Fibroblast of lung (primary cell): ENCODE results near the gene CLMN. TPM values are rescaled to one million over a fixed set of nuclear protein-coding genes. Genes with fewer than 3 reads are reported as not detected.

Source experiments
- DNase-seq, 2 donors: peaks; one replicate each; pipeline versions ENCODE4 v3.0.0 to v3.0.0-alpha.2; 2010; ENCODE audit warnings: low read depth in 2 of 2
- H2AFZ ChIP-seq: 2 replicates; pipeline ENCODE4 v1.5.1; 2012; ENCODE audit warnings: low read length, control low read depth, inconsistent platforms
- H3K27ac ChIP-seq: 2 replicates; pipeline ENCODE4 v1.5.1; 2011; ENCODE audit warnings: low read length, control low read depth; ENCODE audit not compliant: insufficient read depth
- H3K27me3 ChIP-seq: 2 replicates; pipeline ENCODE4 v1.5.1; 2011; ENCODE audit warnings: mild to moderate bottlenecking, low read length; ENCODE audit not compliant: control insufficient read depth, insufficient read depth
- H3K36me3 ChIP-seq: 2 replicates; pipeline ENCODE4 v1.5.1; 2011; ENCODE audit warnings: low read length; ENCODE audit not compliant: control insufficient read depth, insufficient read depth
- H3K4me1 ChIP-seq: 2 replicates; pipeline ENCODE4 v1.5.1; 2011; ENCODE audit warnings: low read length; ENCODE audit not compliant: control insufficient read depth, insufficient read depth; ENCODE audit errors: extremely low read depth
- H3K4me2 ChIP-seq: 2 replicates; pipeline ENCODE4 v1.5.1; 2011; ENCODE audit warnings: low read length, control low read depth; ENCODE audit not compliant: insufficient read depth; ENCODE audit errors: extremely low read depth
- H3K4me3 ChIP-seq, 4 experiments: fragments of 200-600 bp in 1 of 4; sonication (generic) in 1 of 4; replicated peaks in 1 of 4; 2 replicates each; pipeline ENCODE4 v1.5.1; 2011 to 2016; ENCODE audit warnings: low read length in 4 of 4, low read depth in 3 of 4, mild to moderate bottlenecking in 3 of 4, control low read depth in 2 of 4, inconsistent platforms in 1 of 4, mixed read lengths in 1 of 4; ENCODE audit not compliant: insufficient read depth in 1 of 4; ENCODE audit errors: control extremely low read depth in 1 of 4
- H3K79me2 ChIP-seq: 2 replicates; pipeline ENCODE4 v1.5.1; 2012; ENCODE audit warnings: mild to moderate bottlenecking, low read length, inconsistent platforms; ENCODE audit not compliant: control insufficient read depth, insufficient read depth
- H3K9ac ChIP-seq: 2 replicates; pipeline ENCODE4 v1.5.1; 2011; ENCODE audit warnings: mild to moderate bottlenecking, low read length, control low read depth; ENCODE audit not compliant: insufficient read depth
- H3K9me3 ChIP-seq: 2 replicates; pipeline ENCODE4 v1.5.1; 2012; ENCODE audit warnings: low read depth, low read length; ENCODE audit not compliant: control insufficient read depth, insufficient read depth
- H4K20me1 ChIP-seq: 2 replicates; pipeline ENCODE4 v1.5.1; 2011; ENCODE audit warnings: low read length; ENCODE audit not compliant: control insufficient read depth, insufficient read depth; ENCODE audit errors: extremely low read depth
- CTCF ChIP-seq, 2 donors: IDR thresholded peaks in 1 of 2; conservative IDR thresholded peaks in 1 of 2; 1 replicate in 1 of 2; 2 replicates in 1 of 2; pipeline ENCODE4 v1.5.1; 2011 to 2012; ENCODE audit warnings: low read length in 2 of 2, control low read depth in 1 of 2, inconsistent platforms in 1 of 2, low read depth in 1 of 2, mild to moderate bottlenecking in 1 of 2
- EZH2 ChIP-seq: IDR thresholded peaks from 2 replicates; pipeline ENCODE4 v1.5.1; 2012; ENCODE audit warnings: low read length, control low read depth, mild to moderate bottlenecking; ENCODE audit errors: missing control alignments
- polyA plus RNA-seq, 2 donors: library from polyadenylated mRNA; depleted of rRNA in 1 of 2; stranded (reverse) in 1 of 2; unstranded in 1 of 2; fragments of >200 nt; gene quantifications; 2 replicates each; pipeline ENCODE4 v1.2.1, GENCODE V29; 2011 to 2012; ENCODE audit warnings: missing spikeins in 1 of 2
- total RNA-seq: library from RNA; depleted of rRNA; stranded (reverse); fragments of >200 nt; gene quantifications from 2 replicates; pipeline ENCODE4 v1.2.1, GENCODE V29; 2014

Gene CLMN
- total and polyA plus RNA-seq, 2 donors (not counting 1 experiment from before 2014, with no cell fraction given), result 0.83 to 2.7 TPM

GRCh38 chr14:95227279-95227860 lies 92.3 kb downstream of the CLMN start:
- Histone ChIP-seq H3K4me2 (no peak overlapping the region), H3K27ac (no peak overlapping the region), H3K9ac (no peak overlapping the region), H3K79me2 (no peaks in the 10 kb centered on the region), H2AFZ (no peak overlapping the region), H4K20me1 (no peaks in the 10 kb centered on the region), H3K4me1 (peaks cover 3% of the 10 kb centered on the region), H3K9me3 (no peaks in the 10 kb centered on the region), H3K36me3 (no peaks in the 10 kb centered on the region), H3K27me3 (no peaks in the 10 kb centered on the region), H3K4me3 (no peak overlapping the region)
- DNase-seq, result peak; percentile 29 to 66
- TF ChIP-seq CTCF (conservative IDR thresholded peaks at IDR 0.05 in 1 of 2, IDR thresholded peaks at IDR 0.05 in 1 of 2; ENCODE audit: low read depth in 1 of 2, low read length in 2 of 2), result no peak
- TF ChIP-seq EZH2, result no peak

- no peak overlapping the region for H3K27ac ChIP-seq
- peaks cover 3% of the 10 kb centered on the region for H3K4me1 ChIP-seq
- no peaks in the 10 kb centered on the region for H3K27me3 ChIP-seq
- H3K4me3 ChIP-seq, result no peak overlapping the region
- no peaks in the 10 kb centered on the region for H4K20me1 ChIP-seq
- H3K9me3 ChIP-seq, result no peaks in the 10 kb centered on the region
- no peak overlapping the region for H2AFZ ChIP-seq
- no peaks in the 10 kb centered on the region for H3K79me2 ChIP-seq
- no peak for TF ChIP-seq CTCF (conservative IDR thresholded peaks at IDR 0.05 in 1 of 2, IDR thresholded peaks at IDR 0.05 in 1 of 2; ENCODE audit: low read depth in 1 of 2, low read length in 2 of 2)
- TF ChIP-seq EZH2, result no peak
- H3K9ac ChIP-seq, result no peak overlapping the region
- H3K4me2 ChIP-seq, result no peak overlapping the region
- DNase-seq, result no peak
- no peaks in the 10 kb centered on the region for H3K36me3 ChIP-seq
Observed at GRCh38 chr14:95226801-95227200, 92.9 kb downstream of the CLMN start.

GRCh38 chr14:95225251-95225887 lies 94.3 kb downstream of the CLMN start:
- Histone ChIP-seq H3K79me2 (no peaks in the 10 kb centered on the region), H3K27me3 (no peaks in the 10 kb centered on the region), H3K4me3 (no peak overlapping the region), H3K9ac (no peak overlapping the region), H3K4me2 (no peak overlapping the region), H3K9me3 (no peaks in the 10 kb centered on the region), H3K36me3 (no peaks in the 10 kb centered on the region), H3K27ac (no peak overlapping the region), H3K4me1 (peaks cover 7% of the 10 kb centered on the region), H2AFZ (no peak overlapping the region), H4K20me1 (no peaks in the 10 kb centered on the region)
- no peak for DNase-seq
- TF ChIP-seq EZH2, result no peak
- no peak for TF ChIP-seq CTCF (conservative IDR thresholded peaks at IDR 0.05 in 1 of 2, IDR thresholded peaks at IDR 0.05 in 1 of 2; ENCODE audit: low read depth in 1 of 2, low read length in 2 of 2)
